ENCODE data around the gene MCFD2.
"Not testable (repeated sequence)": the region's sequence is repeated elsewhere in the genome, so short reads cannot be mapped to it uniquely, and the experiment has no call there.

The MCFD2 gene

GRCh38 chr2:46936566-46936965, 21.0 kb upstream of the MCFD2 start:
- no peak for DNase-seq

DNA sequence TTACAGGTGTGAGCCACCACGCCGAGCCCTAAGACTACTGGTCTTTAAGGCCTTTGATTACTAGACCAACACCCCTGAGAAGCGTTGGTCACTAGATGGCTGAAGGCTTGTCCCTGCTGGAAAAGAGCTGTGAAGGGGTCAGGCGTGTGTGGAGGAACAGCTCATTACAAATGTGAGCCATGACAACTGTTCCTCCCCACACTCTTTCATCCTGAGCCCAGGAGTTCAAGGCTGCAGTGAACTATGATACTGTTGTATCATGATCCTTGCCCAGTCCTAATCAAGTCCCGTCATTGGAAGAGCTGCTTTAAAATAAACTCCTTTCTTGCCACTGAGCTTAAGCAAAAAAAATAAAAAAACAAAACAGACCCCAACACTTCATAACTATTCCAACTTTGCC, 19.5 kb upstream of the MCFD2 start:
- DNase-seq: no peak

GRCh38 chr2:46929612-46930011, 14.0 kb upstream of the MCFD2 start:
- no peak for DNase-seq

DNA sequence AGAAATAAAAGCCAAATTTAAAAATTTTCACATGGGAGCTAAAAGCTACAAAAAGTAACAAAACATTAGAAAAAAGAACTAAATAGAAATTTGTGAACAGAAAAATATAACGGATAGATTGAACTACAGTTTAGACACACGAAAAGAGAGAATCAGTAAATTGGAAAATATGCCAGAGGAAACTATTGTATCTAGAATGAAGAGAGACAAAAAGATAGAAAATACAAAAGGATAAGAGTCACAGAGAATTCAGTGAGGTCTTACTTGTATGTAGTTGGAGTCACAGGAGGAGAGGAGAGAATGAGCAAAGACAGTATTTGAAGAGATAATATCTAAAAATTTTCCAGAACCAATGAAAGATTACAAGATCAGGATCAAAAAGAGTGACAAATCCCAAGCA, 11.3 kb upstream of the MCFD2 start:
- DNase-seq: no peak

DNA sequence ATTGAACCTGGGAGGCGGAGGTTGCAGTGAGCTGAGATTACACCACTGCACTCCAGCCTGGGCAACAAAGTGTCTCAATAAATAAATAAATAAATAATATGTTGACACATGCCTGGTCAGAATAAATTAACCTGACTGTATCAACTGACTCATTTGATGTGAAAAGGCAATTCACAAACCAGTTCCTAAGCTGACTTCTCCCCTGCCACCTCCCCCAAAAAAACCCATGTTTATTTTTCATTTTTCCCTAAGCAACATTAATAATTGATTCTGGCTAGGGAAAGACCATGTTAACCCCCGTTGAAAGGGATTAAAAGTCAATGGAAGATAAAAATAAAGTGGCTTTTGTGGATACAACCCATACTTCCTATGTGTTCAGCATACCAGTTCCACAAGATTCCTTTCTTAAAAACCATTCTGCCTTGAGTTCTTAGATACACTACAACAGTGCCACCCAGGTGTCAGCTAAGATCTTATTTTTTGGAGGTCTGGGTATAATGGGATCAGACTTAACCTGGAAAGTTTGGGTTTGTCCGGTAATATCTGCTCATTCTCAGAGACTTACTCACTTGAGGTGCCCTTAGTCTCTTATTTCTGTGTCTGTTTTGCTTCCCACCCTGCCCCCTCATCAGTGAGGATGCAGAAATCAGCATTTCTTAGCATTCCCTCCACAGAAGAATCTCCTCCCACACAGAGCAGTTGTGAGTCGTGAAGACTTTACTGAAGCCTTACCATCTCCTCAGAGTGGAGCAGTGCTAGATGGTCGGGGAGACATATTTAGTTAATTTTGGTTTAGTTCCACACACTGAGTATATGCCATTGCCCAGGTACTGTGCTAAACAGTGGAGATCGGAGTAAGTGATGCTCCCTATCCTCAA, 10.1 kb upstream of the MCFD2 start:
- DNase-seq: no peak

DNA sequence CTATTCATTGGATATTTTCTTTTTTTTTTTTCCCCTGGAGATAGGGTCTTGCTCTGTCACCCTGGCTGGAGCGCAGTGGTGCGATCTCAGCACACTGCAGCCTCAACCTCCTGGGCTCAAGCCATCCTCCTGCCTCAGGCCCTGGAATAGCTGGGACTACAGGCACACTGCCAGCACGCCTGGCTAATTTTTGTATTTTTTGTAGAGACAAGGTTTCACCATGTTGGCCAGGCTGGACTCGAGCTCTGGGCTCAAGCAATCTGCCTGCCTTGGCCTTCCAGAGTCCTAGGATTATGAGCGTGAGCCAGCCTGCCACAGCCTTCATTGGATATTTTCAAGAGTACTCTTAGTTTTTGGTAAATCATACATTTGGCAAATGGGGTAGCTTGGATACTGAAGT, 9.0 kb upstream of the MCFD2 start:
- DNase-seq: no peak

- DNase-seq: no peak
Observed at GRCh38 chr2:46924038-46924437, 8.4 kb upstream of the MCFD2 start.

DNA sequence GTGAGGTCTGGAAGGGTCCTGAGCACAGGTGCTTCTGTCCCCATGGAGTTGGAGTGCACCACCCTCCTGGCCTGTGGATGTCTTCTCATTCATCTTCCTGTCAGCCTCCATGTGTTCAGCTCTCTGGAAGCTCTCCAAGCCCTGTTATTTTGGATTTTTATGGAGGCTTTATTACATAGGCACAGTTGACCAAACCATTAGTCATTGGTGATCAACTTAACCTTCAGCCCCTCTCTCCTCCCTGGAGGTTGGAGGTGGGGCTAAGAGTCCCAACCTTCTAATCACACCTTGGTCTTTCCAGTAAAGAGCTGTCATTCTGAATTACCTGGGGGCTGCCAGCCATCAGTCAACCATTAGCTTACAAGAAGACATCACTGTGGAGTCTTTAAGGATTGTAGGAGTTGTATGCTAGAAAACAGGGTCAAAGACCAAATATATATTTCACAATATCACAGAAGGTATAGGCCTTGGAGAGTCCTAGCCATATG, 7.5 kb upstream of the MCFD2 start:
- no peak for DNase-seq

GRCh38 chr2:46922606-46923005, 7.0 kb upstream of the MCFD2 start:
- DNase-seq: no peak

GRCh38 chr2:46921676-46922448, 6.3 kb upstream of the MCFD2 start:
- no peak for DNase-seq

DNA sequence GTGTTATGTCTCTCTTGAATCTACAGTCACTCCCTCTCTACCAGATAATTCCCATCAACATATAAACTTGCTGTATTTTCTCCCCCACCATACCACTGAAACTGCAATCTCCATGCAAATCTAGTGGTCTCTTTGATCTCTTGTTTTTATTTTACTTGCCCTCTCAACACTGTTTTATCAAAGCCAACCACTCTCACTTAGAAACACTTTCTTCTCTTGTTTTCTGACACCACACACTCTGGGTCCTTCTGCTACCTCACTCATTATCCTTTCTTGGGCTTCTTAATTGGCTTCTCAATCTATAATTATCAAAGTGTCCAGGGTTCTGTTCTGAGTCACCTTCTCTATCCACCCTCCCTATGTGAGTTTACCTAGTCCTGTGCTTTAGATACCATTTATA, 2.0 kb upstream of the MCFD2 start:
- DNase-seq: no peak

GRCh38 chr2:46915811-46916630, 415 bp upstream of the MCFD2 start:
- peak; percentile 91 for DNase-seq

DNA sequence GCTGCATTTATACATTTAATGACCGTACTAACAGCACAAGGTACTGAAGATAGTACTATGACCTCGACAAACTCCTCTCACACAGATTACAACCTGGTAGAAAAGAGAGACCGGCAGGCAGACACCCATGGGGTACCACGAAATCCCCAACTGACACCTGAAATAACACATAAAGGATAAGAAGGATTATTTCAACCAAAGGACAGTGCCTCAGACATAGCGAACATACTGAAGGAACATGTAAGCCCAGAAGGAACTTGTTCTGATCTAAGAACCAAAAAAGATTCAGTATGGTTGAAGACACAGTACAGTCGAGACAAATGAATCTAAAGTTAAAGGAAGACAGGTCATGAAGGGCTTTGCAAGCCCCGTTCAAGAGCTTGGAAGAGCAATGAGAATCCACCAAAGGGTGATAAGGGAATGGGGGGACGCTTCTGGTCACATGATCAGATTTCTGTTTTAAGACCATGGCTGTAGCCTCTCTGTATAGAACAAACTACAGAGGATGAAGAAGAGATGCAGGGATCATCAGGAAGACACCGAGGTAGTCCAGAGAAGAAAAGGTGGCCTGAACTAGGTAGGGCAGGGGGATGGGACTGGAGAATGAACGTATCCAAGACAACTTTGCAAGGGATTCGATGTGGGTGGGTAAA, 902 bp downstream of the MCFD2 start:
- DNase-seq: no peak

DNA sequence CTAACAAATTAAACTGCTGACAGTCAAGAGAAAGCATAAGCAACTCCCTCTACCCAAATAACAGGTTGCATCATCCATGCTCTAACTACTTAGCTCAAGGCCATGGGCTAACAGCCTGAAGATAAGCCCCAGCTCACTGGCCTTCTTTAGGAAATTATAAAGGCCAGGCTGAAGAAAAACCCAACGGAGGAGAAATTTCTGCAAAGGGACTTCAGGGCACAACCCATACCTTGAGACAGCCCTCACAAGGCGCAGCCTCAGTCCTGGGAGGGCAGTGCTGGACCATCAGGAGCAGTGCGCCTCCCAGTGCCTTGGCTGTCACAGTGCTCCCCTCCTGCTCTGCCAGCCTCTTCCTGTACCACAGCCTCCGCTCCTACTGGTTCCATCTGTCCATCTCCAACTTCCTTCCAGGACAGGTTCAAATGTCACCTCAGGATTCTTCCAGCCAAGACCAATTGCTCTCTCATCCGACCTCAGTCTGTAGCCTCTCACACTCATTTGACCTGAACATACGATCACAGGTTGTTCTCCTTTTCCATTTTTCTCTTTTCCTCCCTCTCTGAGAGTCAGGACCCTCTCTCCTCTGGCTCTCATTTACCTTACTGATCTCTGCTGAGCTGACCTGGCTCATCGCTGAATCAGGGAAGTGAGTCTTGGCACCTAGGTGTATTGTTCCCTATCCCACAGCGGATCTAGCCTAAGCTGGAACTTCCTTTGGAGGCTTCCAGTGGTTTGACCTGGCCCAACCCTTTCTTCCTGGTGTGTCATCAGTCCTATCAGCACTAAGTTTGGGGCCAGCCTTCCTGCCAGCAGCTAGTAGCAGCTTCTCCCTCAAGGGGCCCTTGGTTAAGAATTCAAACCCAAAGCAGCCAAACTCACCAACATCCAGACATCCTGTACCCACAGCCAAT, 1.9 kb downstream of the MCFD2 start:
- no peak for DNase-seq

GRCh38 chr2:46909771-46910419, 5.7 kb downstream of the MCFD2 start:
- DNase-seq: no peak

GRCh38 chr2:46909150-46909549, 6.5 kb downstream of the MCFD2 start:
- no peak for DNase-seq

- DNase-seq: not testable (repeated sequence)
Observed at GRCh38 chr2:46904908-46905678, 10.5 kb downstream of the MCFD2 start.

DNA sequence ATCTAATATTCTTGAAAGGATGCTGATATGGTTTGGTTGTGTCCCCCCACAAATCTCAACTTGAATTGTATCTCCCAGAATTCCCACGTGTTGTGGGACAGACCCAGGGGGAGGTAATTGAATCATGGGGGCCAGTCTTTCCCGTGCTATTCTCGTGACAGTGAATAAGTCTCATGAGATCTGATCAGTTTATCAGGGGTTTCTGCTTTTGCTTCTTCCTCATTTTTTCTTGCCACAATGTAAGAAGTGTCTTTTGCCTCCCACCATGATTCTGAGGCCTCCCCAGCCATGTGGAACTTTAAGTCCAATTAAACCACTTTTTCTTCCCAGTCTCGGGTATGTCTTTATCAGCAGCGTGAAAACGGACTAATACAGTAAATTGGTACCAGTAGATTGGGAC, 12.6 kb downstream of the MCFD2 start:
- not testable (repeated sequence) for DNase-seq

- no peak for DNase-seq
Observed at GRCh38 chr2:46902465-46902864, 13.1 kb downstream of the MCFD2 start.

- DNase-seq: no peak
Observed at GRCh38 chr2:46901611-46902010, 14.0 kb downstream of the MCFD2 start.
